ENCODE measurements around the gene ADGRV1.
"Not testable (repeated sequence)": the region's sequence is repeated elsewhere in the genome, so short reads cannot be mapped to it uniquely, and the experiment has no call there.

Gene ADGRV1

GRCh38 chr5:90739567-90739966, 181.0 kb downstream of the ADGRV1 start:
- no peak for DNase-seq (ENCODE audit: low spot score)

GRCh38 chr5:90740244-90740799, 181.7 kb downstream of the ADGRV1 start:
- DNase-seq (ENCODE audit: low spot score) = no peak

GRCh38 chr5:90741022-90741564, 182.5 kb downstream of the ADGRV1 start:
- DNase-seq (ENCODE audit: low spot score) = no peak

GRCh38 chr5:90746119-90746518, 187.5 kb downstream of the ADGRV1 start:
- no peak for DNase-seq (ENCODE audit: low spot score)

GRCh38 chr5:90747175-90747574, 188.6 kb downstream of the ADGRV1 start:
- DNase-seq (ENCODE audit: low spot score) = no peak

- no peak for DNase-seq (ENCODE audit: low spot score)
Measured at GRCh38 chr5:90747693-90748092, 189.1 kb downstream of the ADGRV1 start.

- no peak for DNase-seq (ENCODE audit: low spot score)
Measured at GRCh38 chr5:90759119-90759518, 200.5 kb downstream of the ADGRV1 start.

GRCh38 chr5:90767710-90768109, 209.1 kb downstream of the ADGRV1 start:
- no peak for DNase-seq (ENCODE audit: low spot score)

GRCh38 chr5:90770006-90770541, 211.5 kb downstream of the ADGRV1 start:
- DNase-seq (ENCODE audit: low spot score) = not testable (repeated sequence)

- DNase-seq (ENCODE audit: low spot score) = no peak
Measured at GRCh38 chr5:90777959-90778358, 219.4 kb downstream of the ADGRV1 start.

- peak; percentile 47 for DNase-seq (ENCODE audit: low spot score)
Measured at GRCh38 chr5:90783460-90784333, 225.1 kb downstream of the ADGRV1 start.

- no peak for DNase-seq (ENCODE audit: low spot score)
Measured at GRCh38 chr5:90786756-90787155, 228.2 kb downstream of the ADGRV1 start.

GRCh38 chr5:90792725-90793124, 234.1 kb downstream of the ADGRV1 start:
- DNase-seq (ENCODE audit: low spot score) = peak; percentile 2

- no peak for DNase-seq (ENCODE audit: low spot score)
Measured at GRCh38 chr5:90793183-90793582, 234.6 kb downstream of the ADGRV1 start.

GRCh38 chr5:90796919-90797318, 238.3 kb downstream of the ADGRV1 start:
- DNase-seq (ENCODE audit: low spot score) = not testable (repeated sequence)

- not testable (repeated sequence) for DNase-seq (ENCODE audit: low spot score)
Measured at GRCh38 chr5:90800082-90800481, 241.5 kb downstream of the ADGRV1 start.

GRCh38 chr5:90800515-90800914, 241.9 kb downstream of the ADGRV1 start:
- DNase-seq (ENCODE audit: low spot score) = not testable (repeated sequence)

- DNase-seq (ENCODE audit: low spot score) = peak; percentile 28
Measured at GRCh38 chr5:90802474-90803317, 244.1 kb downstream of the ADGRV1 start.

- no peak for DNase-seq (ENCODE audit: low spot score)
Measured at GRCh38 chr5:90803381-90803780, 244.8 kb downstream of the ADGRV1 start.

GRCh38 chr5:90803876-90804275, 245.3 kb downstream of the ADGRV1 start:
- no peak for DNase-seq (ENCODE audit: low spot score)

- DNase-seq (ENCODE audit: low spot score) = no peak
Measured at GRCh38 chr5:90807496-90807895, 248.9 kb downstream of the ADGRV1 start.
